ENCODE data around the gene SEPTIN14.

GRCh38 chr7:55898287-55898686 is 35.7 kb upstream of the SEPTIN14 start:
- no peak for TF ChIP-seq CTCF (IDR thresholded peaks at IDR 0.05; ENCODE audit: borderline replicate concordance, extremely low read depth, low read length, poor library complexity, severe bottlenecking)
- no peak for TF ChIP-seq EZH2 (IDR thresholded peaks at IDR 0.05; ENCODE audit: borderline replicate concordance, low read depth, low read length, severe bottlenecking)
